ENCODE measurements around the gene MITF. TPM values are rescaled to one million over a fixed set of nuclear protein-coding genes. Genes with fewer than 3 reads are reported as not detected.
A peak's percentile ranks its signal among the peaks of the same experiment; 100 is the strongest.
"Not testable (repeated sequence)": the region's sequence is repeated elsewhere in the genome, so short reads cannot be mapped to it uniquely, and the experiment has no call there.

The MITF gene
- total and polyA plus RNA-seq, 2 donors (not counting 1 experiment from before 2014, with no cell fraction given): 0.10 TPM; not detected in 1

DNA sequence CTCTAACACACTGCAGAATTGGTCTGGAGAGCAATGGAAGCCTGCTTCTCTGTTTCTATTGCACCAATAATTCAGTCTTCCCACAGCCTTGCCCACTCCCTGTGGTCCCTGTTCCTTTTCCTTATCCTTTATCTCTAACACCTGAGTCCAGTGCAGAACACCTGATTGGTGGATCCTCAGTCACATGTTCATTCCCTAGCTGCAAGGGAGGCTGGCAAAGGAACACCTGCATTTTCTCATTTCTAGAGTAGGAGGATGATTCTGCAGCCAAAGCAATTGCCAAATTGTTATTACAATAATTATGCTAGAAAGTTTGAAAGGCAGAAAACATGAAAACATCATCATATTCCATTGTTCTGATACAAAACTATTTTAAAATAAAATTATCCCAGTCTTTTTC lies 176.5 kb downstream of the MITF start:
- ChIA-PET POLR2A (no interaction called here), CTCF (no interaction called here)
- Histone ChIP-seq H2AFZ (ENCODE audit: insufficient read depth, low read depth, low read length, poor library complexity, severe bottlenecking) (no peak overlapping the region), H4K20me1 (ENCODE audit: control insufficient read depth, insufficient read depth, low read length, poor library complexity, severe bottlenecking) (no peaks in the 10 kb centered on the region), H3K36me3 (replicated peaks in 1 of 2; ENCODE audit: control extremely low read depth in 1 of 2, control insufficient read depth in 1 of 2, extremely low read depth in 1 of 2, insufficient read depth in 2 of 2, low read length in 1 of 2) (no peaks in the 10 kb centered on the region), H3K4me3 (ENCODE audit: control extremely low read depth in 1 of 5, extremely low read depth in 1 of 5, insufficient read depth in 1 of 5, low read depth in 2 of 5, low read length in 4 of 5) (no peak overlapping the region), H3K9ac (ENCODE audit: low read length) (no peak overlapping the region), H3K27me3 (replicated peaks in 1 of 4; ENCODE audit: control extremely low read depth in 1 of 4, control insufficient read depth in 3 of 4, insufficient read depth in 4 of 4, low read length in 3 of 4) (no peaks in the 10 kb centered on the region), H3K27ac (ENCODE audit: low read length in 2 of 2) (no peak overlapping the region), H3K4me2 (replicated peaks; ENCODE audit: low read depth, low read length, poor library complexity, severe bottlenecking) (no peak overlapping the region), H3K79me2 (ENCODE audit: control insufficient read depth, insufficient read depth, low read length) (no peaks in the 10 kb centered on the region), H3K4me1 (ENCODE audit: control insufficient read depth in 2 of 2, insufficient read depth in 2 of 2, low read length in 2 of 2) (no peaks in the 10 kb centered on the region), H3K9me3 (ENCODE audit: control extremely low read depth in 1 of 3, control insufficient read depth in 2 of 3, insufficient read depth in 1 of 3, low read length in 2 of 3) (peaks cover 1 to 4% (median 2%) of the 10 kb centered on the region in 3 donors)
- no peaks in the 10 kb centered on the region for H3K9me3 Mint-ChIP-seq (ENCODE audit: insufficient read depth)
- H3K27ac Mint-ChIP-seq: no peak overlapping the region
- intact Hi-C loops (cut with micrococcal nuclease): no loop called here
- ATAC-seq (ENCODE audit: low read depth) (no peak), DNase-seq (no peak)
- H3K27me3 Mint-ChIP-seq: peaks cover 3% of the 10 kb centered on the region
- no peaks in the 10 kb centered on the region for H3K4me1 Mint-ChIP-seq
- no peak overlapping the region for H3K4me3 Mint-ChIP-seq
- TF ChIP-seq EZH2 (IDR thresholded peaks at IDR 0.05; ENCODE audit: borderline replicate concordance, insufficient read depth, low read depth, low read length, poor library complexity, severe bottlenecking): no peak
- TF ChIP-seq, protein P1, sequence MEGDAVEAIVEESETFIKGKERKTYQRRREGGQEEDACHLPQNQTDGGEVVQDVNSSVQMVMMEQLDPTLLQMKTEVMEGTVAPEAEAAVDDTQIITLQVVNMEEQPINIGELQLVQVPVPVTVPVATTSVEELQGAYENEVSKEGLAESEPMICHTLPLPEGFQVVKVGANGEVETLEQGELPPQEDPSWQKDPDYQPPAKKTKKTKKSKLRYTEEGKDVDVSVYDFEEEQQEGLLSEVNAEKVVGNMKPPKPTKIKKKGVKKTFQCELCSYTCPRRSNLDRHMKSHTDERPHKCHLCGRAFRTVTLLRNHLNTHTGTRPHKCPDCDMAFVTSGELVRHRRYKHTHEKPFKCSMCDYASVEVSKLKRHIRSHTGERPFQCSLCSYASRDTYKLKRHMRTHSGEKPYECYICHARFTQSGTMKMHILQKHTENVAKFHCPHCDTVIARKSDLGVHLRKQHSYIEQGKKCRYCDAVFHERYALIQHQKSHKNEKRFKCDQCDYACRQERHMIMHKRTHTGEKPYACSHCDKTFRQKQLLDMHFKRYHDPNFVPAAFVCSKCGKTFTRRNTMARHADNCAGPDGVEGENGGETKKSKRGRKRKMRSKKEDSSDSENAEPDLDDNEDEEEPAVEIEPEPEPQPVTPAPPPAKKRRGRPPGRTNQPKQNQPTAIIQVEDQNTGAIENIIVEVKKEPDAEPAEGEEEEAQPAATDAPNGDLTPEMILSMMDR (IDR thresholded peaks at IDR 0.05): no peak

DNA sequence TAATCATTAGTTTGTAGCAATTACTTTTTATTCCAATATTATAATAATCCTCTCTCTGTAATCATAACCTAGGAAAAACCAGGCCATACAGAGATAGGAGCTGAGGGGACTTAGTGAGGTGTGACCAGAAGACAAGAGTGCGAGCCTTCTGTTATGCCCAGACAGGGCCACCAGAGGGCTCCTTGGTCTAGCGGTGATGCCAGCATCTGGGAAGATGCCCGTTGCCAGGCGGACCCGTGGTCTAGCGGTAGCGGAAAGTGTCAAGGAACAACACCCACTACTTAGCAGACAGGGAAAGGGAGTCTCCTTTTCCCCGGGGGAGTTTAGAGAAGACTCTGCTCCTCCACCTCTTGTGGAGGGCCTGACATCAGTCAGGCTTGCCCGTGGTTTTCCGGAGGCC lies 180.7 kb downstream of the MITF start:
- TF ChIP-seq, protein P1 (IDR thresholded peaks at IDR 0.05): peak; percentile 24
- not testable (repeated sequence) for H2AFZ ChIP-seq (ENCODE audit: insufficient read depth, low read depth, low read length, poor library complexity, severe bottlenecking)
- 60% methylated on average over 9 of the region's 10 CpGs for WGBS (ENCODE audit: insufficient coverage)

More for the DNA sequence above, 180.7 kb downstream of the MITF start:
- H3K27ac ChIP-seq (ENCODE audit: low read length in 2 of 2); H3K4me2 ChIP-seq (replicated peaks; ENCODE audit: low read depth, low read length, poor library complexity, severe bottlenecking); H3K9me3 Mint-ChIP-seq (ENCODE audit: insufficient read depth); H3K9me3 ChIP-seq (ENCODE audit: control extremely low read depth in 1 of 3, control insufficient read depth in 2 of 3, insufficient read depth in 1 of 3, low read length in 2 of 3); H3K4me1 Mint-ChIP-seq; ATAC-seq (ENCODE audit: low read depth); H3K4me3 Mint-ChIP-seq; DNase-seq; H4K20me1 ChIP-seq (ENCODE audit: control insufficient read depth, insufficient read depth, low read length, poor library complexity, severe bottlenecking); H3K4me1 ChIP-seq (ENCODE audit: control insufficient read depth in 2 of 2, insufficient read depth in 2 of 2, low read length in 2 of 2); H3K27me3 Mint-ChIP-seq; H3K36me3 ChIP-seq (replicated peaks in 1 of 2; ENCODE audit: control extremely low read depth in 1 of 2, control insufficient read depth in 1 of 2, extremely low read depth in 1 of 2, insufficient read depth in 2 of 2, low read length in 1 of 2); POLR2A ChIA-PET; H3K79me2 ChIP-seq (ENCODE audit: control insufficient read depth, insufficient read depth, low read length); CTCF ChIA-PET; H3K4me3 ChIP-seq (ENCODE audit: control extremely low read depth in 1 of 5, extremely low read depth in 1 of 5, insufficient read depth in 1 of 5, low read depth in 2 of 5, low read length in 4 of 5); H3K27ac Mint-ChIP-seq; intact Hi-C loops (cut with micrococcal nuclease); H3K27me3 ChIP-seq (replicated peaks in 1 of 4; ENCODE audit: control extremely low read depth in 1 of 4, control insufficient read depth in 3 of 4, insufficient read depth in 4 of 4, low read length in 3 of 4); H3K9ac ChIP-seq (ENCODE audit: low read length): not testable (repeated sequence)
